Measurements from ENCODE around the gene CARD9. TPM values are rescaled to one million over a fixed set of nuclear protein-coding genes. Genes with fewer than 3 reads are reported as not detected.
A peak's percentile ranks its signal among the peaks of the same experiment; 100 is the strongest.

Gene CARD9
- total RNA-seq, 1 donor from 2014 or later, result 0.94 TPM

GRCh38 chr9:136363106-136363948, 10.1 kb downstream of the CARD9 start, which contains the start of gene DNLZ:
Gene DNLZ (minus strand): TSS chr9:136363744. CDS start chr9:136363714, 30 bp downstream.
- H3K4me1 Mint-ChIP-seq (ENCODE audit: unreplicated experiment), result peaks cover 2% of the 10 kb centered on the region
- no peaks in the 10 kb centered on the region for H3K36me3 Mint-ChIP-seq (ENCODE audit: unreplicated experiment)
- peak within 1 kb of the TSS; percentile 81 for H3K4me3 Mint-ChIP-seq (ENCODE audit: unreplicated experiment)
- peak; percentile 98 for DNase-seq (ENCODE audit: extremely low spot score, unreplicated experiment)
- H3K9me3 Mint-ChIP-seq (ENCODE audit: unreplicated experiment), result no peaks in the 10 kb centered on the region
- H3K27ac Mint-ChIP-seq (ENCODE audit: unreplicated experiment), result peak within 1 kb of the TSS; percentile 79
- peak; percentile 96 for TF ChIP-seq CTCF (IDR thresholded peaks at IDR 0.05)
- no peaks in the 10 kb centered on the region for H3K27me3 Mint-ChIP-seq (ENCODE audit: unreplicated experiment)

GRCh38 chr9:136362450-136362784, 11.1 kb downstream of the CARD9 start:
- DNase-seq (ENCODE audit: extremely low spot score, unreplicated experiment), result no peak
- Mint-ChIP-seq H3K4me3 (ENCODE audit: unreplicated experiment) (no peak overlapping the region), H3K27ac (ENCODE audit: unreplicated experiment) (no peak overlapping the region)

GRCh38 chr9:136361754-136362449, 11.6 kb downstream of the CARD9 start:
- no peak for TF ChIP-seq CTCF (IDR thresholded peaks at IDR 0.05)

More at GRCh38 chr9:136362450-136362784, 11.1 kb downstream of the CARD9 start:
- no peak for TF ChIP-seq CTCF (IDR thresholded peaks at IDR 0.05)
- no peaks in the 10 kb centered on the region for H3K27me3 Mint-ChIP-seq (ENCODE audit: unreplicated experiment)
- H3K36me3 Mint-ChIP-seq (ENCODE audit: unreplicated experiment), result no peaks in the 10 kb centered on the region
- peaks cover 2% of the 10 kb centered on the region for H3K4me1 Mint-ChIP-seq (ENCODE audit: unreplicated experiment)
- H3K9me3 Mint-ChIP-seq (ENCODE audit: unreplicated experiment), result no peaks in the 10 kb centered on the region

GRCh38 chr9:136361047-136361753, 12.3 kb downstream of the CARD9 start:
- TF ChIP-seq CTCF (IDR thresholded peaks at IDR 0.05), result no peak
- no peaks in the 10 kb centered on the region for H3K27me3 Mint-ChIP-seq (ENCODE audit: unreplicated experiment)
- H3K9me3 Mint-ChIP-seq (ENCODE audit: unreplicated experiment), result no peaks in the 10 kb centered on the region
- peaks cover 2% of the 10 kb centered on the region for H3K4me1 Mint-ChIP-seq (ENCODE audit: unreplicated experiment)
- H3K4me3 Mint-ChIP-seq (ENCODE audit: unreplicated experiment), result no peak overlapping the region
- no peak for DNase-seq (ENCODE audit: extremely low spot score, unreplicated experiment)
- no peak overlapping the region for H3K27ac Mint-ChIP-seq (ENCODE audit: unreplicated experiment)
- no peaks in the 10 kb centered on the region for H3K36me3 Mint-ChIP-seq (ENCODE audit: unreplicated experiment)

More at GRCh38 chr9:136361754-136362449, 11.6 kb downstream of the CARD9 start:
- peaks cover 2% of the 10 kb centered on the region for H3K4me1 Mint-ChIP-seq (ENCODE audit: unreplicated experiment)
- no peaks in the 10 kb centered on the region for H3K36me3 Mint-ChIP-seq (ENCODE audit: unreplicated experiment)
- DNase-seq (ENCODE audit: extremely low spot score, unreplicated experiment), result no peak
- no peak overlapping the region for H3K4me3 Mint-ChIP-seq (ENCODE audit: unreplicated experiment)
- no peak overlapping the region for H3K27ac Mint-ChIP-seq (ENCODE audit: unreplicated experiment)
- no peaks in the 10 kb centered on the region for H3K27me3 Mint-ChIP-seq (ENCODE audit: unreplicated experiment)
- no peaks in the 10 kb centered on the region for H3K9me3 Mint-ChIP-seq (ENCODE audit: unreplicated experiment)

All from osteocyte (in vitro differentiated cells).